Measurements from ENCODE around the gene PLEKHA6.

- TF ChIP-seq POLR2AphosphoS5 (IDR thresholded peaks at IDR 0.05) (no peak), CTCF (IDR thresholded peaks at IDR 0.05) (no peak), POLR2A (IDR thresholded peaks at IDR 0.05) (no peak)
Measured at GRCh38 chr1:204358605-204359004, 1.1 kb downstream of the PLEKHA6 start.

Measured in prostate gland (tissue), 2 donors.